OCI-LY1 (cell line): Measurements from ENCODE around the gene ENOSF1.
"Not testable (repeated sequence)": the region's sequence is repeated elsewhere in the genome, so short reads cannot be mapped to it uniquely, and the experiment has no call there.

Experiments
- H2AFZ ChIP-seq: fragments of 200-600 bp; sonication (generic), shearing (Covaris generic); 2 replicates; pipeline ENCODE4 v1.6.0; 2014; ENCODE audit warnings: antibody characterized with exemption, mild to moderate bottlenecking, low read length
- H3F3A ChIP-seq: fragments of 200-600 bp; sonication (generic), shearing (Covaris generic); 2 replicates; pipeline ENCODE4 v1.6.0; 2014; ENCODE audit warnings: mild to moderate bottlenecking, antibody characterized with exemption, low read length, moderate library complexity; ENCODE audit not compliant: insufficient read depth
- H3K27ac ChIP-seq: fragments of 200-600 bp; sonication (generic); 2 replicates; pipeline ENCODE4 v1.5.1; 2014; ENCODE audit warnings: low read length, mixed run types, mild to moderate bottlenecking, low read depth; ENCODE audit not compliant: poor library complexity, severe bottlenecking
- H3K27me3 ChIP-seq: fragments of 200-600 bp; sonication (generic); 2 replicates; pipeline ENCODE4 v1.6.0; 2014; ENCODE audit warnings: antibody characterized with exemption, mild to moderate bottlenecking, low read length, moderate library complexity; ENCODE audit not compliant: insufficient read depth
- H3K36me3 ChIP-seq: fragments of 200-600 bp; sonication (generic); 2 replicates; pipeline ENCODE4 v1.6.1; 2014; ENCODE audit warnings: mild to moderate bottlenecking, antibody characterized with exemption, low read length, moderate library complexity, mixed read lengths; ENCODE audit not compliant: insufficient read depth
- H3K4me1 ChIP-seq: fragments of 200-600 bp; sonication (generic); 2 replicates; pipeline ENCODE4 v1.5.1; 2014; ENCODE audit warnings: mild to moderate bottlenecking, low read length, moderate library complexity; ENCODE audit not compliant: insufficient read depth, severe bottlenecking
- H3K4me2 ChIP-seq: fragments of 200-600 bp; sonication (generic), shearing (Covaris generic); 2 replicates; pipeline ENCODE4 v1.6.1; 2014; ENCODE audit warnings: low read length
- H3K4me3 ChIP-seq: fragments of 200-600 bp; sonication (generic); 2 replicates; pipeline ENCODE4 v1.5.1; 2014; ENCODE audit warnings: low read length, low read depth, mild to moderate bottlenecking, mixed read lengths; ENCODE audit not compliant: poor library complexity, severe bottlenecking
- H3K79me2 ChIP-seq: fragments of 200-600 bp; shearing (Covaris generic); 2 replicates; pipeline ENCODE4 v1.6.1; 2016; ENCODE audit warnings: mixed run types, low read length, mixed read lengths; ENCODE audit not compliant: insufficient read depth
- H3K9ac ChIP-seq: fragments of 200-600 bp; sonication (generic), shearing (Covaris generic); 2 replicates; pipeline ENCODE4 v1.6.1; 2014; ENCODE audit warnings: mild to moderate bottlenecking, low read length, mixed read lengths
- H3K9me2 ChIP-seq: fragments of 200-600 bp; sonication (generic), shearing (Covaris generic); 2 replicates; pipeline ENCODE4 v1.6.1; 2014; ENCODE audit warnings: low read depth, mild to moderate bottlenecking, low read length, mixed read lengths
- H3K9me3 ChIP-seq: fragments of 200-600 bp; shearing (Covaris generic); 2 replicates; pipeline ENCODE4 v1.6.1; 2014; ENCODE audit warnings: low read length, mixed read lengths
- H4K20me1 ChIP-seq: fragments of 200-600 bp; sonication (generic), shearing (Covaris generic); 2 replicates; pipeline ENCODE4 v1.6.0; 2016; ENCODE audit warnings: mild to moderate bottlenecking, low read length; ENCODE audit not compliant: insufficient read depth
- CTCF ChIP-seq: fragments of 200-600 bp; sonication (generic), shearing (Covaris generic); IDR thresholded peaks from 2 replicates; pipeline ENCODE4 v1.5.1; 2017; ENCODE audit warnings: mild to moderate bottlenecking, antibody characterized with exemption, low read length, moderate library complexity, mixed read lengths
- EZH2 ChIP-seq: fragments of 200-600 bp; sonication (generic), shearing (Covaris generic); IDR thresholded peaks from 2 replicates; pipeline ENCODE4 v1.8.0; 2017; ENCODE audit warnings: borderline replicate concordance, mixed run types, mild to moderate bottlenecking, antibody characterized with exemption, low read length, moderate library complexity, mixed read lengths

ENOSF1 gene, protein sequence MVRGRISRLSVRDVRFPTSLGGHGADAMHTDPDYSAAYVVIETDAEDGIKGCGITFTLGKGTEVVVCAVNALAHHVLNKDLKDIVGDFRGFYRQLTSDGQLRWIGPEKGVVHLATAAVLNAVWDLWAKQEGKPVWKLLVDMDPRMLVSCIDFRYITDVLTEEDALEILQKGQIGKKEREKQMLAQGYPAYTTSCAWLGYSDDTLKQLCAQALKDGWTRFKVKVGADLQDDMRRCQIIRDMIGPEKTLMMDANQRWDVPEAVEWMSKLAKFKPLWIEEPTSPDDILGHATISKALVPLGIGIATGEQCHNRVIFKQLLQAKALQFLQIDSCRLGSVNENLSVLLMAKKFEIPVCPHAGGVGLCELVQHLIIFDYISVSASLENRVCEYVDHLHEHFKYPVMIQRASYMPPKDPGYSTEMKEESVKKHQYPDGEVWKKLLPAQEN

GRCh38 chr18:712401-713134 is at the start of gene ENOSF1:
Gene ENOSF1 (minus strand): TSS chr18:712630. CDS start chr18:712587, 43 bp downstream.
- Histone ChIP-seq H3K27me3 (no peaks in the 10 kb centered on the region), H3K9me3 (no peaks in the 10 kb centered on the region), H3K4me3 (no peak within 1 kb of the TSS), H3K36me3 (no peaks in the 10 kb centered on the region), H3K79me2 (no peaks in the 10 kb centered on the region), H3K4me1 (no peaks in the 10 kb centered on the region), H3K9ac (no peak within 1 kb of the TSS), H3K27ac (no peak within 1 kb of the TSS), H2AFZ (no peak within 1 kb of the TSS), H3K9me2 (no peaks in the 10 kb centered on the region), H3K4me2 (no peak within 1 kb of the TSS), H3F3A (no peaks in the 10 kb centered on the region), H4K20me1 (no peaks in the 10 kb centered on the region)
- TF ChIP-seq EZH2, result no peak
- no peak for TF ChIP-seq CTCF

DNA sequence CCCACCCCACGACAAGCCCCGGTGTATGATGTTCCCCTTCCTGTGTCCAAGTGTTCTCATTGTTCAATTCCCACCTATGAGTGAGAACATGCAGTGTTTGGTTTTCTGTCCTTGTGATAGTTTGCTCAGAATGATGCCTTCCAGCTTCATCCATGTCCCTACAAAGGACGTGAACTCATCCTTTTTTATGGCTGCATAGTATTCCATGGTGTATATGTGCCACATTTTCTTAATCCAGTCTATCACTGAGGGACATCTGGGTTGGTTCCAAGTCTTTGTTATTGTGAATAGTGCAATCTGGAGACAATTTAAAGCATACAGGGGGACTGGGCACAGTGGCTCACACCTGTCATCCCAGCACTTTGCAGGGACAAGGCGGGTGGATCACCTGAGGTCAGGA is 47.4 kb upstream of the ENOSF1 start:
- not testable (repeated sequence) for H3K4me3 ChIP-seq, H4K20me1 ChIP-seq, H3K9me3 ChIP-seq, H3K9ac ChIP-seq, H3K4me1 ChIP-seq, H3K27ac ChIP-seq, H3K4me2 ChIP-seq, H3K27me3 ChIP-seq, H3K79me2 ChIP-seq, H3K9me2 ChIP-seq, H2AFZ ChIP-seq, H3K36me3 ChIP-seq, H3F3A ChIP-seq

DNA sequence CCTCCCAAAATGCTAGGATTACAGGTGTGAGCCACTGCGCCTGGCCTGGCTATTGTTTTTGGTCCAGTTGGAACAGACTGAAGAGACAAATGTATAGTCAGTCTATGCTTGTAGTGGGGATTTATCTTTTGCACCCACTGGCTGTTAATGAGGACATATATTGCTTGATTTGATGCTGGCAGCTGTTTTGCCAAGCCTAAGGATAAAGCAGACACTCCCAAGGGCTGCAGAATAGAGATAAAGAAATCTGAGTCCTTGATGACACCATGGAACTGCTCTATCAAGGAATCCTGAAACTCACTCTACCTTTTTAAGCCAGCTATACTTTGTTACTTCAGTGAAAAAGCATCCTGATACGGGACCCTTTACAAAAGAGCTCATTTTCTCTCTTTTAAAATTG is 43.1 kb upstream of the ENOSF1 start:
- H3K4me2 ChIP-seq, result no peak overlapping the region
- no peak overlapping the region for H2AFZ ChIP-seq
- no peaks in the 10 kb centered on the region for H3K9me3 ChIP-seq
- no peaks in the 10 kb centered on the region for H3K4me1 ChIP-seq
- H3F3A ChIP-seq, result no peaks in the 10 kb centered on the region
- no peaks in the 10 kb centered on the region for H3K9me2 ChIP-seq
- H4K20me1 ChIP-seq, result no peaks in the 10 kb centered on the region
- H3K27me3 ChIP-seq, result no peaks in the 10 kb centered on the region
- no peak overlapping the region for H3K9ac ChIP-seq
- no peak for TF ChIP-seq EZH2
- no peak for TF ChIP-seq CTCF
- H3K4me3 ChIP-seq, result no peak overlapping the region
- no peaks in the 10 kb centered on the region for H3K79me2 ChIP-seq
- no peak overlapping the region for H3K27ac ChIP-seq
- H3K36me3 ChIP-seq, result no peaks in the 10 kb centered on the region
